Right lobe of liver (tissue), 6 donors: ENCODE data around the gene ISCA2. TPM values are rescaled to one million over a fixed set of nuclear protein-coding genes. Genes with fewer than 3 reads are reported as not detected.
A peak's percentile ranks its signal among the peaks of the same experiment; 100 is the strongest.
"Not testable (repeated sequence)": the region's sequence is repeated elsewhere in the genome, so short reads cannot be mapped to it uniquely, and the experiment has no call there.

ENCODE experiments used
- ATAC-seq, 4 donors: fragments of 200-7000 bp; cut with Tn5 transposase; one replicate each; pipeline ENCODE4 v1.9.1; 2020; ENCODE audit warnings: mild to moderate bottlenecking in 4 of 4, moderate library complexity in 4 of 4
- DNase-seq, 3 donors: peaks; one replicate each; pipeline ENCODE4 v3.0.0-alpha.2; 2020
- H3K27ac ChIP-seq, 3 donors: fragments of 200-600 bp; one replicate each; pipeline ENCODE4 v1.8.0; 2022
- H3K27me3 ChIP-seq, 2 donors: fragments of 200-600 bp; one replicate each; pipeline ENCODE4 v1.8.0; 2022
- H3K36me3 ChIP-seq, 4 donors: fragments of 200-600 bp; sonication (generic) in 1 of 4; one replicate each; pipeline versions ENCODE4 v1.5.1 to v1.8.0; 2017 to 2022; ENCODE audit warnings: control low read depth in 1 of 4
- H3K4me1 ChIP-seq, 4 donors: fragments of 200-600 bp; sonication (generic) in 1 of 4; one replicate each; pipeline versions ENCODE4 v1.5.1 to v1.8.0; 2017 to 2022; ENCODE audit warnings: control low read depth in 1 of 4
- H3K4me3 ChIP-seq, 3 donors: fragments of 200-600 bp; one replicate each; pipeline ENCODE4 v1.8.0; 2022
- H3K9me3 ChIP-seq, 4 donors: fragments of 200-600 bp; sonication (generic) in 1 of 4; one replicate each; pipeline versions ENCODE4 v1.5.1 to v1.8.0; 2017 to 2022; ENCODE audit warnings: control low read depth in 1 of 4
- POLR2A ChIP-seq: fragments of 450-650 bp; IDR thresholded peaks from one replicate; pipeline ENCODE4 v1.6.1; 2017; ENCODE audit warnings: antibody characterized with exemption, mild to moderate bottlenecking
- WGBS: methylation state at CpG from one replicate; pipeline ENCODE4 v1.1.6; 2018; ENCODE audit warnings: low coverage, low lambda C conversion rate; ENCODE audit not compliant: insufficient coverage; ENCODE audit errors: missing lambda C conversion rate; 5-methylcytosine and 5-hydroxymethylcytosine counted together
- intact Hi-C, 2 donors: fragments of 100-400 bp; cut with DNase I; formaldehyde crosslinking; loops; one replicate each; pipeline versions ENCODE4 v1.11.2 to v1.14.1; 2022
- long read RNA-seq: library from polyadenylated mRNA; unstranded; transcript quantifications from one replicate; pipeline ENCODE4 v2.0.0, GENCODE V29; 2019
- total RNA-seq, 6 experiments: library from RNA; depleted of rRNA in 2 of 6; stranded (reverse); fragments of >200 nt in 2 of 6; fragmentation: NEBNext Ultra II Directional in 3 of 6; extraction: Animal tissue kit (Norgen Biotek cat#: 25700) in 3 of 6; gene quantifications; one replicate each; pipeline versions ENCODE4 v1.1.0 to v1.2.4, GENCODE V29; 2016 to 2023
- TF ChIP-seq, protein P1 (sequence below), 4 donors: fragments of 200-600 bp in 3 of 4; fragments of 450-650 bp in 1 of 4; IDR thresholded peaks; one replicate each; pipeline versions ENCODE4 v1.5.1 to v1.8.0; 2016 to 2022; ENCODE audit warnings: antibody characterized with exemption in 4 of 4, mild to moderate bottlenecking in 2 of 4
- donor health status: DM: no; HTN: yes; CAD: no.
- donor health status: DM: no; HTN: no; CAD: no.
- donor health status: DM: no; HTN: no; CAD: no.
- donor health status: DM: no; HTN: yes; CAD: no.
- donor health status: DM: no; HTN: yes; CAD: no.

ISCA2 gene, protein sequence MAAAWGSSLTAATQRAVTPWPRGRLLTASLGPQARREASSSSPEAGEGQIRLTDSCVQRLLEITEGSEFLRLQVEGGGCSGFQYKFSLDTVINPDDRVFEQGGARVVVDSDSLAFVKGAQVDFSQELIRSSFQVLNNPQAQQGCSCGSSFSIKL
- total RNA-seq = 10 to 100 TPM in 5 of 6 experiments, 1 to 10 TPM in 1; 7.8 to 16.3 (median 11.4) TPM
- long read RNA-seq, transcript ISCA2-204 (4 exons, 2,626 nt) = major isoform, 6 of 6 reads
- long read RNA-seq, partial matches to known transcripts = 0 of 6 reads
- long read RNA-seq, other reads (novel, unspliced or antisense) = 0 of 6 reads

DNA sequence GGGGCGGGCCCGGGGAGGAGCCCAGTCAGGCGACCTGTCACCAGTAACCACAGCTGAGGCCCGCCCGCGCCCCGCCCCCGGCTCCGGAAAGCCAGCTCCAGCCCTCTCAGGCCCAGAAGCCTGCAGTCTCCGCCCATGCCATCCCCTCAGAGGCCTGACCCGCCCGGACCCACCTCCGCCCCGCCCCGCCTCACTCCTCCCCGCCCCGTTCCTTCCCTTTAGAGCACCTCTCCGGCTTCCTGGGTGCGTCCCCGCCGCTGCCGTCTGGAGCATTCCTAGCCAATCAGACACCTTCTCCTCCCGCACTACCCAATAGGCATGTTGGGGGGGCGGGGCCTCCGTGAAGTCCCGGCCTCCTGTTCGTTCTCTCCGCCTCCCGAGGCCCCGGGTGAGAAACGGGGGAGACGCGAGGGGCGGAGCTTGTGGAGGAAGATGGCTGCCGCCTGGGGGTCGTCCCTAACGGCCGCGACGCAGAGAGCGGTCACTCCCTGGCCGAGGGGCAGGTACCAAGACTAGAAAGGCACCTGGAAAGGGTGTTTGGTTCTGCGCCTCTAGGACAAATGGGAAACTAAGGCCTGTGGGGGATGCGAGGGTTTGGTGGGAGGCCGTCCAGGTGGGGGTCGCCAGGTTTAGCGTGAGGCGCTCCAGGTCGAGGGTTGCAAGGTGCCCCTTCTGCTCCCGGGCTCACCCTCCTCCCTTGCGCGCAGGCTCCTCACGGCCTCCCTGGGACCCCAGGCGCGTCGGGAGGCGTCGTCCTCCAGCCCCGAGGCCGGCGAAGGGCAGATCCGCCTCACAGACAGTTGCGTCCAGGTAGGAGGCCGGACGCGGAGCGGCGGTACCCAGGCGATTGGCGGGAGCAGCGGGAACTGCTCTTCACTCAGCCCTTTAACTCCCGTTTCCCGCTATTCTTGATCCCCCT, at the start of gene ISCA2:
Gene ISCA2, plus strand, starts transcription at position 423 of the 919 bp plus-strand sequence. Its CDS starts 10 bp downstream, at position 433.
- Histone ChIP-seq H3K4me3 (peak within 1 kb of the TSS; percentile 88 to 97 (median 95)), H3K4me1 (peaks cover 0 to 6% (median 3%) of the 10 kb centered on the region in 4 donors), H3K9me3 (no peaks in the 10 kb centered on the region), H3K27me3 (no peaks in the 10 kb centered on the region), H3K36me3 (no peaks in the 10 kb centered on the region), H3K27ac (peak within 1 kb of the TSS; percentile 83 to 93 (median 86))
- TF ChIP-seq POLR2A = peak; percentile 9
- TF ChIP-seq, protein P1, sequence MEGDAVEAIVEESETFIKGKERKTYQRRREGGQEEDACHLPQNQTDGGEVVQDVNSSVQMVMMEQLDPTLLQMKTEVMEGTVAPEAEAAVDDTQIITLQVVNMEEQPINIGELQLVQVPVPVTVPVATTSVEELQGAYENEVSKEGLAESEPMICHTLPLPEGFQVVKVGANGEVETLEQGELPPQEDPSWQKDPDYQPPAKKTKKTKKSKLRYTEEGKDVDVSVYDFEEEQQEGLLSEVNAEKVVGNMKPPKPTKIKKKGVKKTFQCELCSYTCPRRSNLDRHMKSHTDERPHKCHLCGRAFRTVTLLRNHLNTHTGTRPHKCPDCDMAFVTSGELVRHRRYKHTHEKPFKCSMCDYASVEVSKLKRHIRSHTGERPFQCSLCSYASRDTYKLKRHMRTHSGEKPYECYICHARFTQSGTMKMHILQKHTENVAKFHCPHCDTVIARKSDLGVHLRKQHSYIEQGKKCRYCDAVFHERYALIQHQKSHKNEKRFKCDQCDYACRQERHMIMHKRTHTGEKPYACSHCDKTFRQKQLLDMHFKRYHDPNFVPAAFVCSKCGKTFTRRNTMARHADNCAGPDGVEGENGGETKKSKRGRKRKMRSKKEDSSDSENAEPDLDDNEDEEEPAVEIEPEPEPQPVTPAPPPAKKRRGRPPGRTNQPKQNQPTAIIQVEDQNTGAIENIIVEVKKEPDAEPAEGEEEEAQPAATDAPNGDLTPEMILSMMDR (IDR thresholded peaks at IDR 0.05) = no peak
- intact Hi-C loops = no loop called here
- 0% methylated on average over 28 of the region's 73 CpGs for WGBS
- ATAC-seq (peak; percentile 93 to 97 (median 94)), DNase-seq (peak; percentile 100)

DNA sequence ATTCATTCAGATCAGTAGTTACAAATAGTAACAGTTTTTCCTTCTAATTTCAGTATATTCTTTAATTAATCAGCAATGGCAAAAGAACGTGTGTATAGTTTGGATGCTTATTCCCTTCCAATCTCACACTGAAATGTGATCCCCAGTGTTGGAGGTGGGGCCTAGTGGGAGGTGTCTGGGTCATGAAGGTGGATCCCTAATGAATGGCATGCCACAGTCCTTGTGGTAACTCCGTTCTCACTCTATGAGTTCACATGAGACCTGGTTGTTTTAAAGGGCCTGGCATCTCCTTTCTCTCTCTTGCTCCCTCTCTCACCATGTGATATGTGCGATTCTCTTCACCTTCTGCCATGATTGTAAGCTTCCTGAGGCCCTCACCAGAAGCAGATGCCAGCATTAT, 48.7 kb upstream of the ISCA2 start:
- no peaks in the 10 kb centered on the region for H3K9me3 ChIP-seq
- 35% methylated on average over 3 of the region's 3 CpGs for WGBS
- H3K4me1 ChIP-seq = peaks cover 0 to 8% (median 0%) of the 10 kb centered on the region in 4 donors
- H3K36me3 ChIP-seq = no peaks in the 10 kb centered on the region
- no peak overlapping the region for H3K4me3 ChIP-seq
- TF ChIP-seq, protein P1 (IDR thresholded peaks at IDR 0.05) = no peak
- no peak for TF ChIP-seq POLR2A
- no peak overlapping the region for H3K27ac ChIP-seq
- ATAC-seq = no peak
- DNase-seq = peak in 1 of 3 donors; percentile 24
- intact Hi-C loops = no loop called here
- H3K27me3 ChIP-seq = no peaks in the 10 kb centered on the region

DNA sequence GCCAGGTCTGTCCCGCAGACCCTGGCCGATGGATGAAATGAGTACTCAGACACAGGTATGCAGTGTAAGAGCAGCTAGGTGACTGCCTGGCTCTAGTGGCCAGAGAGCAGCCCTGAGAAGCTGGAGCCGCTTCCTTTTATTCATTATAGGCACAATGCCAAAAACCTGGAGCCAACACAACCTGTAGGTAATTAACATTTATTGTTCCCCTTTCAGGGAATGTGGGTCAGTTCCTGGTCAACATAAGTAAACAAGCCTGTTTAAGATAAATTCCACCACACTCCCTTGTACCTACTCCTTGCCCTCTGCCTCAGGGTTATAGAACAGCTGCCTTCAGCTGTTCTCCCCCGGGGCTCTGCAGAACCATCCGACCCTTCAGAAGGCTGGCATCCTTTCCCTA, 39.2 kb upstream of the ISCA2 start:
- H3K27me3 ChIP-seq, ATAC-seq, H3K4me1 ChIP-seq, H3K36me3 ChIP-seq, H3K9me3 ChIP-seq, H3K4me3 ChIP-seq, intact Hi-C loops, H3K27ac ChIP-seq, DNase-seq: not testable (repeated sequence)
- WGBS = 85% methylated on average over 5 of the region's 5 CpGs

DNA sequence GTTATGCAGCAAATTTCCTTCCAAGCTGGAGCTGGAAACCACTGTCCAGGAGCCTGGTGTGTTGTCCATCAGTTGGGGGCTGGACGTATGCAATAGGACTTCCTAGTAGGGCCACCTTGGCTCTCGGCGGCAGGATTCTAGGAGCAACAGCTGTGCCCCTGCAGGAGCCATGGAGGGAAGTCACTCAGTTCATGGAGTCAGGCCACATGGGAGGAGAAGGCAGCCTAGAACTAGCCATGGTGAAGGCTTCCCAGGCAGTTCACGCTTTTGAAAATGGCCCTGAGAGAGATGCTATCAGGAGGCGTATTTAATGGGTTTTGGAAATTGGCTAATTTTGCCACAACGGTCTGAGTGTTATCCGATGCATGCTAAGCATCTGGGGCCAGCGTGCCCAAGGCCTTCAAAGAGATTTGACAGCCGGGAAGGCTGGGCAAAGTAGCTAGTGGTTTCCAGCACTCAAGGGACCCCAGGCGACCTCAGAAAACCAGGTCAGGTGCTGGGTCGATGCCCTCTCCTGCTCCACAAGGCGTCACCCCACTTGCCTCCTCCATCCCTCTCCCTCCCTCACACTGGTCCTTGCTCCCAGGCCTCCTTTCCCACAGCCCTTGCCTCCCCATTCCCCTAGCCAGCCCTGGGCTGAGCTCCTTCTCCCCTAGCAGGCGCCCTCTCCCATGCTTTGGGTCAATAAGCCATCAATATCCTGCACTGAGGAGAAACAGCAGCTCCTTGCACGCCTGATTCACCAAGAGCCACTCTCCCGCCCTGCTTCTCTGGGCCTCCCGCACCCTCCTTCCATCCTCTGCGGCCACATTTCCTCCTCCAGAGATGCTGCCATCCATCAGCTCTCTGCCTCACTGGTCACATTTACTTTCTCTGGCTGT, 36.6 kb upstream of the ISCA2 start:
- Histone ChIP-seq H3K9me3 (no peaks in the 10 kb centered on the region), H3K27ac (no peak overlapping the region), H3K4me3 (no peak overlapping the region), H3K27me3 (no peaks in the 10 kb centered on the region), H3K36me3 (no peaks in the 10 kb centered on the region), H3K4me1 (no peaks in the 10 kb centered on the region)
- DNase-seq = no peak
- TF ChIP-seq POLR2A = no peak
- TF ChIP-seq, protein P1 (IDR thresholded peaks at IDR 0.05) = no peak
- intact Hi-C loops = no loop called here
- ATAC-seq = no peak
- WGBS = 78% methylated on average over 12 of the region's 17 CpGs
